PC-9 (cell line): Measurements from ENCODE around the gene DPP10.

Experiments used
- CTCF ChIP-seq: fragments of 200-600 bp; sonication (generic); conservative IDR thresholded peaks from 2 replicates; pipeline ENCODE4 v1.6.1; 2017; ENCODE audit warnings: mixed run types, antibody characterized with exemption, mild to moderate bottlenecking, moderate library complexity
- EZH2 ChIP-seq: fragments of 200-600 bp; sonication (generic); IDR thresholded peaks from 2 replicates; pipeline ENCODE4 v1.8.0; 2017; ENCODE audit warnings: antibody characterized with exemption, low read depth

GRCh38 chr2:114442510-114442909 is at the start of gene DPP10:
- TF ChIP-seq CTCF, result no peak
- no peak for TF ChIP-seq EZH2
